ENCODE data around the gene INPP5A. TPM values are rescaled to one million over a fixed set of nuclear protein-coding genes. Genes with fewer than 3 reads are reported as not detected.

INPP5A gene
- total and polyA plus RNA-seq, 4 donors, result 12.4 to 39.9 (median 28.2) TPM

GRCh38 chr10:132687893-132688579 lies 150.4 kb downstream of the INPP5A start:
- WGBS, 2 donors, result 89 to 92% methylated on average over 14 of the region's 14 CpGs
- peaks cover 0 to 12% (median 4%) of the 10 kb centered on the region in 5 donors for H3K4me1 ChIP-seq (ENCODE audit: control insufficient read depth in 5 of 5, insufficient read depth in 5 of 5, low read length in 5 of 5)
- H3K9me3 ChIP-seq (ENCODE audit: control insufficient read depth in 4 of 4, insufficient read depth in 3 of 4, low read length in 3 of 4), result peaks cover 0 to 7% (median 0%) of the 10 kb centered on the region in 4 donors
- no peak overlapping the region for H3K27ac ChIP-seq (ENCODE audit: low read depth in 1 of 2, low read length in 1 of 2)
- H3K4me3 ChIP-seq, result no peak overlapping the region
- peaks cover 0 to 11% (median 8%) of the 10 kb centered on the region in 4 donors for H3K36me3 ChIP-seq (ENCODE audit: control insufficient read depth in 4 of 4, insufficient read depth in 4 of 4, low read length in 4 of 4)
- TF ChIP-seq CTCF (IDR thresholded peaks at IDR 0.05; ENCODE audit: control extremely low read depth, extremely low read depth), result no peak
- ATAC-seq (ENCODE audit: insufficient read depth, low FRiP score) (no peak), DNase-seq (peak in 1 of 3 donors; percentile 3)
- no peaks in the 10 kb centered on the region for H3K27me3 ChIP-seq (ENCODE audit: control insufficient read depth in 3 of 3, insufficient read depth in 3 of 3, low read length in 2 of 3)
- no peak overlapping the region for H3K9ac ChIP-seq (ENCODE audit: insufficient read depth in 1 of 2, low read length in 2 of 2)

GRCh38 chr10:132688580-132689420 lies 151.2 kb downstream of the INPP5A start:
- Histone ChIP-seq H3K27me3 (ENCODE audit: control insufficient read depth in 3 of 3, insufficient read depth in 3 of 3, low read length in 2 of 3) (no peaks in the 10 kb centered on the region), H3K9me3 (ENCODE audit: control insufficient read depth in 4 of 4, insufficient read depth in 3 of 4, low read length in 3 of 4) (peaks cover 0 to 7% (median 3%) of the 10 kb centered on the region in 4 donors), H3K4me3 (no peak overlapping the region), H3K36me3 (ENCODE audit: control insufficient read depth in 4 of 4, insufficient read depth in 4 of 4, low read length in 4 of 4) (peaks cover 0 to 11% (median 8%) of the 10 kb centered on the region in 4 donors), H3K4me1 (ENCODE audit: control insufficient read depth in 5 of 5, insufficient read depth in 5 of 5, low read length in 5 of 5) (peaks cover 0 to 12% (median 4%) of the 10 kb centered on the region in 5 donors), H3K27ac (ENCODE audit: low read depth in 1 of 2, low read length in 1 of 2) (no peak overlapping the region), H3K9ac (ENCODE audit: insufficient read depth in 1 of 2, low read length in 2 of 2) (no peak overlapping the region)
- 97% methylated on average over 20 of the region's 20 CpGs for WGBS, 2 donors
- ATAC-seq (ENCODE audit: insufficient read depth, low FRiP score) (no peak), DNase-seq (peak in 1 of 3 donors; percentile 4)
- no peak for TF ChIP-seq CTCF (IDR thresholded peaks at IDR 0.05; ENCODE audit: control extremely low read depth, extremely low read depth)

- H3K27ac ChIP-seq (ENCODE audit: low read depth in 1 of 2, low read length in 1 of 2), result no peak overlapping the region
- ATAC-seq (ENCODE audit: insufficient read depth, low FRiP score) (no peak), DNase-seq (peak in 1 of 3 donors; percentile 3)
- H3K4me3 ChIP-seq, result no peak overlapping the region
- no peak overlapping the region for H3K9ac ChIP-seq (ENCODE audit: insufficient read depth in 1 of 2, low read length in 2 of 2)
- no peaks in the 10 kb centered on the region for H3K27me3 ChIP-seq (ENCODE audit: control insufficient read depth in 3 of 3, insufficient read depth in 3 of 3, low read length in 2 of 3)
- peaks cover 0 to 12% (median 2%) of the 10 kb centered on the region in 5 donors for H3K4me1 ChIP-seq (ENCODE audit: control insufficient read depth in 5 of 5, insufficient read depth in 5 of 5, low read length in 5 of 5)
- no peak for TF ChIP-seq CTCF (IDR thresholded peaks at IDR 0.05; ENCODE audit: control extremely low read depth, extremely low read depth)
- peaks cover 0 to 7% (median 3%) of the 10 kb centered on the region in 4 donors for H3K9me3 ChIP-seq (ENCODE audit: control insufficient read depth in 4 of 4, insufficient read depth in 3 of 4, low read length in 3 of 4)
- WGBS, 2 donors, result 98% methylated on average over 25 of the region's 25 CpGs
- peaks cover 0 to 11% (median 8%) of the 10 kb centered on the region in 4 donors for H3K36me3 ChIP-seq (ENCODE audit: control insufficient read depth in 4 of 4, insufficient read depth in 4 of 4, low read length in 4 of 4)
Measured at GRCh38 chr10:132689721-132690360, 152.3 kb downstream of the INPP5A start.
